ENCODE results near the gene NAP1L4. TPM values are rescaled to one million over a fixed set of nuclear protein-coding genes. Genes with fewer than 3 reads are reported as not detected.

Gene NAP1L4
- total RNA-seq, 1 experiment from 2014 or later: 212 TPM

DNA sequence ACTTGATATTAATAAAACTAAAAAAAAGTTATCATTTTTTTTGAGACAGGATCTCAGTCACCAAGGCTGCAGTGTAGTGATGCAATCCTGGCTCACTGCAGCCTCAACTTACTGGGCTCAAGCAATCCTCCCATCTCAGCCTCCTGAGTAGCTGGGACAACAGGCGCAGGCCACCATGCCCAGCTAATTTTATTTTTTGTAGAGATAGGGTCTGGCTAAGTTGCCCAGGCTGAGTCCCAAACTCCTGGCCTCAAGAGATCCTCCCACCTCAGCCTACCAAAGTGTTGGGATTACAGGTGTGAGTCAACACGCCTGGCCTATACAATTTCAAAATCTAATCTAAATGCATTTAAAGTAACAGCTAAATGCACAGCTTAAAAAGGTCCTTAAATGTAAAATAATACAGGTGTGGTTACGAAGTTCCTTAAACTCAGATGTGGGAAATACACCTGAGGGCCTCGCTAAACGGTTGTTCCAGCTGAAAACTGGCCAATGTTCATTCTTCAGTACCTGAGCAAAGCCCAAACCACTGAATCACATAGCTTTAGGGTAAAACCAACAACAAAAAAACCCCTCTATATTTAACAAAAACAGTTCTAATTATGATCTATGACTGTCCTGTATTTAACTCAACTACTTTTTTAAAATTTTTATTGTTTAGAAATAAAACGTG lies 11.8 kb downstream of the NAP1L4 start:
- Histone ChIP-seq H3K9me3 (ENCODE audit: control insufficient read depth, low read depth, low read length) (no peaks in the 10 kb centered on the region), H3K79me1 (ENCODE audit: insufficient read depth, low read depth, low read length, poor library complexity, severe bottlenecking) (peaks cover 22% of the 10 kb centered on the region), H2BK120ac (ENCODE audit: low read depth, low read length, poor library complexity, severe bottlenecking) (no peak overlapping the region), H2BK15ac (ENCODE audit: low read depth, low read length) (no peak overlapping the region), H3K4me1 (ENCODE audit: insufficient read depth, low read length) (no peaks in the 10 kb centered on the region), H2BK12ac (ENCODE audit: insufficient read length, low read depth, low read length) (no peak overlapping the region), H3T11ph (ENCODE audit: low read length) (no peak overlapping the region), H3K56ac (ENCODE audit: insufficient read length, low read depth, low read length) (no peak overlapping the region), H2BK5ac (ENCODE audit: insufficient read length, low read length) (no peak overlapping the region), H3K79me2 (ENCODE audit: insufficient read depth, low read length) (peaks cover 49% of the 10 kb centered on the region; the same call in 1 of the 2 replicates), H3K4me2 (ENCODE audit: insufficient read depth, insufficient read length, low read length) (no peak overlapping the region), H3K23ac (ENCODE audit: insufficient read length, low read depth, low read length) (no peak overlapping the region), H3K18ac (ENCODE audit: insufficient read length, low read depth, low read length) (no peak overlapping the region), H3K23me2 (ENCODE audit: insufficient read length, low read depth, low read length, poor library complexity, severe bottlenecking) (no peaks in the 10 kb centered on the region), H4K8ac (replicated peaks; ENCODE audit: insufficient read length, low read depth, low read length) (no peak overlapping the region), H3K9ac (ENCODE audit: extremely low read depth, insufficient read length, low read length) (no peak overlapping the region), H3K4ac (ENCODE audit: low read depth, low read length) (no peak overlapping the region), H4K5ac (ENCODE audit: insufficient read length, low read depth, low read length) (no peak overlapping the region), H2AFZ (ENCODE audit: low read length) (no peak overlapping the region), H3K27me3 (ENCODE audit: insufficient read depth, low read length) (no peaks in the 10 kb centered on the region), H4K20me1 (ENCODE audit: control insufficient read depth, insufficient read depth, insufficient read length) (no peaks in the 10 kb centered on the region), H2BK20ac (ENCODE audit: low read depth, low read length, poor library complexity, severe bottlenecking) (no peak overlapping the region), H3K27ac (ENCODE audit: insufficient read length, low read depth, low read length) (no peak overlapping the region), H4K91ac (ENCODE audit: insufficient read length, low read depth, low read length) (no peak overlapping the region), H2AK5ac (ENCODE audit: insufficient read length, low read length) (no peak overlapping the region), H3K14ac (ENCODE audit: insufficient read depth, low read length) (no peak overlapping the region)
- WGBS (ENCODE audit: extremely low coverage, insufficient read length, low lambda C conversion rate): no CpG with 5 or more reads among the region's 6 CpGs
- Mint-ChIP-seq H3K36me3 (ENCODE audit: insufficient read depth in 1 of 3, low read depth in 3 of 3) (peaks cover 19 to 60% (median 47%) of the 10 kb centered on the region in 3 experiments; a peak in 6 of 7 replicates), H3K27ac (no peak overlapping the region), H3K4me1 (peaks cover 2 to 3% of the 10 kb centered on the region in 2 experiments; a peak in 2 of 4 replicates), H3K4me3 (no peak overlapping the region), H3K27me3 (ENCODE audit: low read depth) (no peaks in the 10 kb centered on the region), H3K9me3 (no peaks in the 10 kb centered on the region)
- DNase-seq: no peak
- TF ChIP-seq CTCF (conservative IDR thresholded peaks at IDR 0.05): no peak

Data from H9 (cell line).